GM18951 (cell line): ENCODE data around the gene NXF2.
"Not testable (repeated sequence)": the region's sequence is repeated elsewhere in the genome, so short reads cannot be mapped to it uniquely, and the experiment has no call there.

Source experiments
- POLR2A ChIP-seq: IDR thresholded peaks from 4 replicates; pipeline ENCODE4 v1.6.1; 2011; ENCODE audit warnings: mild to moderate bottlenecking; ENCODE audit not compliant: insufficient read length, insufficient read depth; ENCODE audit errors: extremely low read depth
- in situ Hi-C: fragments of 300-500 bp; cut with MboI; formaldehyde crosslinking; loops from one replicate; pipeline ENCODE4 v1.12.0; 2022; ENCODE audit warnings: low sequenced_read_pairs, mixed read lengths, inconsistent platforms; ENCODE audit not compliant: unreplicated experiment

Gene NXF2, protein sequence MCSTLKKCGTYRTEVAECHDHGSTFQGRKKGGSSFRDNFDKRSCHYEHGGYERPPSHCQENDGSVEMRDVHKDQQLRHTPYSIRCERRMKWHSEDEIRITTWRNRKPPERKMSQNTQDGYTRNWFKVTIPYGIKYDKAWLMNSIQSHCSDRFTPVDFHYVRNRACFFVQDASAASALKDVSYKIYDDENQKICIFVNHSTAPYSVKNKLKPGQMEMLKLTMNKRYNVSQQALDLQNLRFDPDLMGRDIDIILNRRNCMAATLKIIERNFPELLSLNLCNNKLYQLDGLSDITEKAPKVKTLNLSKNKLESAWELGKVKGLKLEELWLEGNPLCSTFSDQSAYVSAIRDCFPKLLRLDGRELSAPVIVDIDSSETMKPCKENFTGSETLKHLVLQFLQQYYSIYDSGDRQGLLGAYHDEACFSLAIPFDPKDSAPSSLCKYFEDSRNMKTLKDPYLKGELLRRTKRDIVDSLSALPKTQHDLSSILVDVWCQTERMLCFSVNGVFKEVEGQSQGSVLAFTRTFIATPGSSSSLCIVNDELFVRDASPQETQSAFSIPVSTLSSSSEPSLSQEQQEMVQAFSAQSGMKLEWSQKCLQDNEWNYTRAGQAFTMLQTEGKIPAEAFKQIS

GRCh38 chrX:102246893-102247292, at the start of gene NXF2:
Gene NXF2 (plus strand): TSS chrX:102247167. CDS start chrX:102307079, 59,912 bp downstream.
- in situ Hi-C loops, result not testable (repeated sequence)

DNA sequence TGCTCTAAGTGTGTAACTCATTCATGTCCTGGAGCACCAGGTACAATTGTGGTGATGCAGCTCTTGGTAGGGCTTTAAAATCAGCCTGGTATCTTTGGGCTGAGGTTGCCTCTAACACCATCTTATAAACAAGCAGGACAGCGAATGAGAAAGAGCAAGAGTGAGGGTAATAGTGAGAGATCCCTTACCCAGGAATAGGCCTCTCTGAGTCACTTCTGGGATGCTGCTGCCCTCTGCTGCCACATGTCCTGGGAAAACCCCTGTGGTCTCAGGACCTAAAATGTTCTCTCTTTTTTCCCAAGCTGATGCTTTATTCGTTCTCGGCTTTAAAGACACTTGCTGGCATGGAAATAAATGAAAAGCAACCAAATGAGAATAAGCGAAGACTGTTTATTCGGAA, 39.0 kb upstream of the NXF2 start:
- in situ Hi-C loops, result not testable (repeated sequence)

DNA sequence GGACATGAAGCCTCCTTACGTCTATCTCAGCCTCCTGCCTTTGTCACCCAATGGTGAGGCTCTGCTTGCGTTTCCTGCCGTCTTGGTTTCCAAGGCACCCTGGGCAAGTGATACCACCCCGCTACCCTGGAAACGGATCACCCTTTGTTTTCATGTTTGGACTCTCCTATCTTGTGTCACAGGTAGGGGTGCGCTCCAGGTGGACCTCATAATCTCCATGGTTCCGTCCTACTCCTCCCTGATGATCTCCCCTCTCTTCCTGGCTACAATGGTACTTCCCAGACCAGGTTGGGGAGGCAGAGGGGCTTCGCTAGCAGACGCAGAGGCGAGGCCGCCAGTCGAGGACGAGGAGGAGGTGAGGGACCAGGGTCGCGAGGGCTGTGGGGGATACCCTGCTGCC, 32.0 kb upstream of the NXF2 start, which contains the start of gene TCP11X1:
TCP11X1 (plus strand) TSS at position 316 of the 400 bp plus-strand sequence.
- in situ Hi-C loops, result not testable (repeated sequence)

DNA sequence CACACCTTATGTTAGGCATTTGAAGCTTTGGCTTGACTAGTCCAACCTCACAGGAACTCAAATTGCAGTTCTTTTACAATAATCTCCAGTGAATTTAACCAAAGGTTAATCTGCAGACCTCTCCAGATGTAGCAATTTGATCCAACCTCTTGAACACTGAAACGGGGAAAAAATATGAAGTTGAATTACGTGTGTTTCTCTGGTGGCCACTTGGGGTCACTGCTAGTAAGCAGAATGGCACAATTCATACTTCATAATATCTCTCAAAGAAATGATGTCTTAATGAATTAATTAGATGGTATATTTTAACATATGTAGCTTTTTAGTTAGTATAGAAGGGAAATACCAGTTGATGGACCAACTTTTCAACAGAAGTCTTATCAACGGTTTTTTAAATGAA, 30.5 kb upstream of the NXF2 start:
- in situ Hi-C loops, result not testable (repeated sequence)

DNA sequence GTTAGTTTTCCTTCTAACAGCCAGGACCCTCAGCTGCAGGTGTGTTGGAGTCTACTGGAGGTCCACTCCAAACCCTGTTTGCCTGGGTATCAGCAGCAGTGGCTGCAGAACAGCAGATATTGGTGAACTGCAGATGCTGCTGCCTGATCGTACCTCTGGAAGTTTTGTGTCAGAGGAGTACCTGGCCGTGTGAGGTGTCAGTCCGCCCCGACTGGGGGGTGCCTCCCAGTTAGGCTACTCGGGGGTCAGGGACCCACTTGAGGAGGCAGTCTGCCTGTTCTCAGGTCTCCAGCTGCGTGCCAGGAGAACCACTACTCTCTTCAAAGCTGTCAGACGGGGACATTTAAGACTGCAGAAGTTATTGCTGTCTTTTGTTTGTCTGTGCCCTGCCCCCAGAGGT, 11.3 kb upstream of the NXF2 start:
- in situ Hi-C loops, result not testable (repeated sequence)

DNA sequence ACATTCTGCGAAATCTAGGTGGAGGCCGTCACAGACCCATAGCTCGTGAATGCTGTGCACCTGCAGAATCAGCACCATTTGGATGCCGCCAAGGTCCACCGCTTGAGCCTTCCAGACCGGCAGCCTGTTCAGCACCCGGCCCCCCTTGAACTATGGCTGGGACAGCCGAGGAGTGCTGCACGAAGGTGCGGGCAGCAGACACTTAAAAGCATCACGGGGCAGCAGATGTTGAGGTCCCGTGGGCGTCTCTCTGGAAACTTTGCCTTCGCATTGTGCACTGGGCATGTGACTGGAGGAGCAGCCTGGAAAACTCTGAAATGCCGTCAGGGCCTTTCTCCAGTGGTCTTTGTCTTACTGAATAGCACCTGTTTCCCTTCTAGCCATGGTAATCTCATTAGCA, 6.7 kb upstream of the NXF2 start:
- in situ Hi-C loops, result not testable (repeated sequence)

DNA sequence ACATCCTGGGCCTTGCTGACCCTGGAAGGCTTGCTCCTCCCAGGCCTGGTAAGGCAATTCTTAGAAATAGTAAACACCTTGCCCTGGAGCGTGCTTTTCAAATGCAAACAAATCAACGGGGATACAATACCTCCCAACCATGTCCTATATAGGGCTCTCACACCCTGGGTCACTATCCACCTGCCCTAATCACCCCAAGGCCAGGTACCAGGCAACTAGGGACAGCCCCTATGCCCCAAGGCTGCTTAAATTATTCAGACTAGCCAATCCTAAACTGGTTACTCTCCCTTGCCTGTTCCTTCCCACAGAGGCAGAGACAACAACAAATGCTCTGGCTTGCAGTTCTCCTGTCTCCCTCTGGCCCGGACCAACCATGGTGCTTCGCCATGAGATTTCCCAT, 25.3 kb downstream of the NXF2 start:
- in situ Hi-C loops, result not testable (repeated sequence)

DNA sequence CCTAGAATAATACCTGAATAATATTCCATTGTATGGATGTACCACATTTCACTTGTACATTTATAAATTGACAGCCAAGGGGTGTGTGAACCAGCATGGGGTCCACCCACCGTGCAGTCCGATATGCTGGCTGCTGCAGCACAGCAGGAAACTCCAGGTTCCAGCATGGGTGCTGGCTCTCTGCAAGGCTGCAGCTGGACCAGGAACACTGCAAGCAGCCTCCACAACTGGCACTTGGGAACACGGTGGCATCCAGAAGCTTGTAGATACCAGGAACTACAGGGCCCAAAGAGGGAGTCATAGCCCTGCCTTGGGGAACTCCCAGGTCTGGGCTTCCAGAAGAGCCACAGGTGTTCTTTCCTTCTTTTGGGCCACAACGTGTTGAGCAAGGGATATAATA, 91.2 kb downstream of the NXF2 start:
- in situ Hi-C loops, result no loop called here
- TF ChIP-seq POLR2A, result no peak

DNA sequence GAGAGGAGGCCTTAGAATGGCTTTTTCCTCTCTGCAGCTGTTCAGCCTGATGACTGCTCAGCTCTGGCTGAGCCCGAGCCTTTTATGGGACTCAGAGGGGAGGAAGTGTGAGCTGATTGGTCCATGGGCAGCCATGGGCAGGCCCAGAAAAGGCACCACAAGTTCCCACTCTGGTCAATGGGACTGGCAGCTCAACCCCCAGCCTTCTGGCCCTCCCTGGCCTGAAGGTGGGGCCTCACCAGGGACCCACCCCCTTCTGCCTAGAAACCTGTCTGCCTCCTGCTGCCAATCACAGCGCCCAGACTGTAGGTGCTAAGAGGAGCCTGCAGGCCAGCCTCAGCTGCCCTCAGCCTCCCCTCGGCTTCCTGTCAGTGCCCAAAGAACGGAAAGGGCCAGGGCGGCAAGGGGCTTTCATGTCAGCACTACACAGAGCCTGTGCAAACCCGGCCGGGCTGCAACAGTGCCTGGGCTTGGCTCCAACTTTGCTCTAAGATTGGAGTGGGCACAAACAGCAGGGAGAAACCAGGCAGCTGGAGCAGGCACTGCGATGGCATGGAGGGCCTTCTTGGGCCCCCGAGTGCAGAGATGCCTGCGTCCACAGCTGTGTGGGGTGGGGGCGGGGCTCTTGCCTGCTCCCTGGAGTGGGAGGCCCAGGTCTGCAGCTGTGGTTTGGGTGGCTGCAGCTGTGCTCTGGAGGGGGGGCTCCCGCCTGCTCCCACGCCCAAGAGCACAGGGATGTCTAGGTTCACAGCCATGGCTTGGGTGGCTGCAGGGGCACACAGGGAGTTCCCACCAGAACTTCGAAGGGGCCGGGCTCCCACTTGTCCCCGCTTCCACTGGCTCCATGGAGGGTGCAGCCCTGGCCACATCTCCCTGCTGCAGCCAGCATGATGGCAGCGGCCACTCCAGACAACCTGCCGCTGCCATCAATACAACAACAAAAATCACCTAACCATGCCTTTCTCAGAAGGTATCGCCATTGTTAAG, 92.6 kb downstream of the NXF2 start:
- in situ Hi-C loops, result no loop called here
- no peak for TF ChIP-seq POLR2A

DNA sequence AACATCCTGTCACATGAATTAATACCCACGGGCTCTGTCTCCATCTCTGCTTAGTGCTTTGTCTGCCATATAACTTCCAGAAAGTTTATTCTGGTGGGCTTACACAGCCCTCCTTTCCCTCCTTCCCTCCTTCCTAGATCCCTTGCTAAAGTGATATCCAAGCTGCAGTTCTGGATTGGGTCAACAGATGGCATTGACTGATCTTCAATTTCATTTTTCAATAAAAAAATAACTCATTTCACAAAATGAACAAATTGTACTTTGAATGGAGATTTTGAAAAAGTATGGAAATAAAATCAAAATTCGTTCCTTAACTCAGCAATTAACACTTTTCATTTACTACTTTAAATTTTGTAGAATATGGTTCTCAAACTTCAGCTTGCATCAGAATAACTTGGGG, 94.9 kb downstream of the NXF2 start:
- in situ Hi-C loops, result no loop called here
- no peak for TF ChIP-seq POLR2A

DNA sequence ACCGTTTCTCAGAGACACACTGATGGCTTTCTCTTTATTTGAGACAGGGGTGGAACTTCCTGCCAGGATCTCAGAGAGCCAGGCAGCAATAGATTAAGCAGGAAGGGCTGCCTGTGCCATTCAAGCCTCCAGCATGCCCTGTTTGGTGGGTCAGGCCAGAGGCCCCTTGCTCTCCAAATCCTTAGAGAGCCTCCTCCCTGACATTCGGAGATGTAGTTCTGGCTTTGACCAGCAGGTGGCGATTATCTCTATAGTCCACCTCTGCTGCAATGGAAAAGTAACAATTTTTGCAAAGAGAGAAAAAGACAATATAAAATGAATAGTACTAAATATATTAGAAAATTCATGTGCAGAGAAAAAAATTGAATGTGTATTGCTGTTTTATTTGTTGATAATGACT, 98.9 kb downstream of the NXF2 start:
- no peak for TF ChIP-seq POLR2A
- in situ Hi-C loops, result no loop called here
